Esophagus muscularis mucosa (tissue), 3 donors: ENCODE data around the gene SLC25A33.

Experiments used
- POLR2A ChIP-seq: fragments of 450-650 bp; IDR thresholded peaks from one replicate; pipeline ENCODE4 v1.6.1; 2017; ENCODE audit warnings: antibody characterized with exemption, moderate library complexity, mild to moderate bottlenecking, low read depth
- TF ChIP-seq, protein P1 (sequence below), 3 experiments: fragments of 200-600 bp in 2 of 3; fragments of 450-650 bp in 1 of 3; sonication (generic) in 2 of 3; IDR thresholded peaks; one replicate each; pipeline ENCODE4 v1.5.1; 2017 to 2019; ENCODE audit warnings: antibody characterized with exemption in 3 of 3, mild to moderate bottlenecking in 2 of 3, moderate library complexity in 1 of 3

DNA sequence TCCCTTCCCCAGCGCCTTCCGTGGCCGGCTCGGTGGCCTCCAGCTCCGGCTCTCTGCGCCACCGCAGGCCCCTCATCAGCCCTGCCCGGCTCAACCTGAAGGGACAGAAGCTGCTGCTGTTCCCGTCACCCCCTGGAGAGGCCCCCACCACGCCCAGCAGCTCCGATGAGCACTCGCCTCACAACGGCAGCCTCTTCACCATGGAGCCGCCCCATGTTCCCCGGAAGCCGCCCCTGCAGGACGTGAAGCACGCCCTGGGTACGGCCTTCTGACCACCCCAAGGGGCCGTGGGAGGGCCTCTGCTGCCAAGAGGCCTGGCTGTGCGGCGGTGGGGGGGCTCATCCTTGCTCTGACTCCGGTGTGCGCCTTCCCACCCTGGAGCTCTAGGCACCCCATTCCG, 71.3 kb downstream of the SLC25A33 start:
- no peak for TF ChIP-seq POLR2A
- TF ChIP-seq, protein P1, sequence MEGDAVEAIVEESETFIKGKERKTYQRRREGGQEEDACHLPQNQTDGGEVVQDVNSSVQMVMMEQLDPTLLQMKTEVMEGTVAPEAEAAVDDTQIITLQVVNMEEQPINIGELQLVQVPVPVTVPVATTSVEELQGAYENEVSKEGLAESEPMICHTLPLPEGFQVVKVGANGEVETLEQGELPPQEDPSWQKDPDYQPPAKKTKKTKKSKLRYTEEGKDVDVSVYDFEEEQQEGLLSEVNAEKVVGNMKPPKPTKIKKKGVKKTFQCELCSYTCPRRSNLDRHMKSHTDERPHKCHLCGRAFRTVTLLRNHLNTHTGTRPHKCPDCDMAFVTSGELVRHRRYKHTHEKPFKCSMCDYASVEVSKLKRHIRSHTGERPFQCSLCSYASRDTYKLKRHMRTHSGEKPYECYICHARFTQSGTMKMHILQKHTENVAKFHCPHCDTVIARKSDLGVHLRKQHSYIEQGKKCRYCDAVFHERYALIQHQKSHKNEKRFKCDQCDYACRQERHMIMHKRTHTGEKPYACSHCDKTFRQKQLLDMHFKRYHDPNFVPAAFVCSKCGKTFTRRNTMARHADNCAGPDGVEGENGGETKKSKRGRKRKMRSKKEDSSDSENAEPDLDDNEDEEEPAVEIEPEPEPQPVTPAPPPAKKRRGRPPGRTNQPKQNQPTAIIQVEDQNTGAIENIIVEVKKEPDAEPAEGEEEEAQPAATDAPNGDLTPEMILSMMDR (IDR thresholded peaks at IDR 0.05) = no peak
